Neural cell (in vitro differentiated cells): Measurements from ENCODE around the gene COTL1. TPM values are rescaled to one million over a fixed set of nuclear protein-coding genes. Genes with fewer than 3 reads are reported as not detected.

Source experiments
- H2AFZ ChIP-seq: fragments of 200-600, 300-800 bp; sonication (generic), shearing (Covaris generic); 2 replicates; pipeline ENCODE4 v1.6.0; 2014; ENCODE audit warnings: low read depth, mild to moderate bottlenecking, antibody characterized with exemption, low read length, moderate library complexity
- H3F3A ChIP-seq: fragments of 200-600 bp; shearing (Covaris generic); 2 replicates; pipeline ENCODE4 v1.6.1; 2016; ENCODE audit warnings: mild to moderate bottlenecking, moderate library complexity, mixed read lengths, antibody characterized with exemption, low read length; ENCODE audit not compliant: insufficient read depth, poor library complexity, severe bottlenecking
- H3K27ac ChIP-seq: fragments of 200-600, 300-800 bp; sonication (generic), shearing (Covaris generic); 2 replicates; pipeline ENCODE4 v1.5.1; 2014; ENCODE audit warnings: mild to moderate bottlenecking, low read length, moderate library complexity
- H3K27me3 ChIP-seq: fragments of 300-800, 200-600 bp; sonication (generic), shearing (Covaris generic); 2 replicates; pipeline ENCODE4 v1.6.0; 2014; ENCODE audit warnings: mild to moderate bottlenecking, low read depth, low read length, moderate library complexity; ENCODE audit not compliant: insufficient read depth
- H3K36me3 ChIP-seq: fragments of 300-800, 200-600 bp; sonication (generic), shearing (Covaris generic); 2 replicates; pipeline ENCODE4 v1.5.1; 2014; ENCODE audit warnings: mild to moderate bottlenecking, antibody characterized with exemption, low read length, moderate library complexity; ENCODE audit not compliant: insufficient read depth
- H3K4me2 ChIP-seq: fragments of 300-800, 200-600 bp; sonication (generic), shearing (Covaris generic); 2 replicates; pipeline ENCODE4 v1.6.0; 2014; ENCODE audit warnings: mild to moderate bottlenecking, low read length
- H3K4me3 ChIP-seq: fragments of 300-800, 200-600 bp; sonication (generic), shearing (Covaris generic); 2 replicates; pipeline ENCODE4 v1.5.1; 2014; ENCODE audit warnings: mild to moderate bottlenecking, low read length, moderate library complexity
- H3K79me2 ChIP-seq: fragments of 200-600 bp; shearing (Covaris generic); replicated peaks from 2 replicates; pipeline ENCODE4 v1.6.0; 2014; ENCODE audit warnings: mild to moderate bottlenecking, low read length, moderate library complexity; ENCODE audit not compliant: insufficient read depth
- H3K9ac ChIP-seq: fragments of 300-800, 200-600 bp; sonication (generic), shearing (Covaris generic); 2 replicates; pipeline ENCODE4 v1.6.1; 2016; ENCODE audit warnings: mild to moderate bottlenecking, low read length, mixed read lengths
- H3K9me2 ChIP-seq: fragments of 200-600 bp; shearing (Covaris generic); 2 replicates; pipeline ENCODE4 v1.6.1; 2016; ENCODE audit warnings: mild to moderate bottlenecking, low read length, mixed read lengths; ENCODE audit not compliant: insufficient read depth
- H3K9me3 ChIP-seq: fragments of 200-600, 300-800 bp; sonication (generic), shearing (Covaris generic); 2 replicates; pipeline ENCODE4 v1.6.1; 2016; ENCODE audit warnings: mild to moderate bottlenecking, mixed run types, low read length, moderate library complexity, mixed read lengths
- H4K20me1 ChIP-seq: fragments of 200-600 bp; shearing (Covaris generic); 2 replicates; pipeline ENCODE4 v1.6.1; 2016; ENCODE audit warnings: mild to moderate bottlenecking, mixed run types; ENCODE audit not compliant: insufficient read depth
- CTCF ChIP-seq: fragments of 450-650 bp; IDR thresholded peaks from 2 replicates; pipeline ENCODE4 v1.5.1; 2014; ENCODE audit warnings: antibody characterized with exemption, mild to moderate bottlenecking, moderate library complexity; ENCODE audit not compliant: poor library complexity, severe bottlenecking
- EP300 ChIP-seq: fragments of 450-650 bp; conservative IDR thresholded peaks from 2 replicates; pipeline ENCODE4 v1.6.1; 2014; ENCODE audit warnings: antibody characterized with exemption, mild to moderate bottlenecking, moderate library complexity; ENCODE audit not compliant: poor library complexity, severe bottlenecking
- EZH2 ChIP-seq: fragments of 200-600, 300-800 bp; shearing (Covaris generic), sonication (generic); IDR thresholded peaks from 2 replicates; pipeline ENCODE4 v1.6.1; 2014; ENCODE audit warnings: antibody characterized with exemption, low read length, borderline replicate concordance, mild to moderate bottlenecking; ENCODE audit not compliant: insufficient read depth, poor library complexity, severe bottlenecking
- MXI1 ChIP-seq: fragments of 450-650 bp; conservative IDR thresholded peaks from 2 replicates; pipeline ENCODE4 v1.6.1; 2014; ENCODE audit warnings: antibody characterized with exemption, mild to moderate bottlenecking; ENCODE audit not compliant: poor library complexity, severe bottlenecking
- POLR2AphosphoS5 ChIP-seq: IDR thresholded peaks from 2 replicates; pipeline ENCODE4 v1.6.1; 2012
- RAD21 ChIP-seq: fragments of 450-650 bp; conservative IDR thresholded peaks from 2 replicates; pipeline ENCODE4 v1.6.1; 2014; ENCODE audit warnings: antibody characterized with exemption, mild to moderate bottlenecking, moderate library complexity
- REST ChIP-seq: IDR thresholded peaks from 2 replicates; pipeline ENCODE4 v1.6.1; 2012; ENCODE audit warnings: borderline replicate concordance
- SMC3 ChIP-seq: fragments of 450-650 bp; conservative IDR thresholded peaks from 2 replicates; pipeline ENCODE4 v1.6.1; 2014; ENCODE audit warnings: antibody characterized with exemption, mild to moderate bottlenecking, moderate library complexity; ENCODE audit not compliant: poor library complexity
- TAF1 ChIP-seq: IDR thresholded peaks from 2 replicates; pipeline ENCODE4 v1.6.1; 2012; ENCODE audit warnings: low read depth
- polyA plus RNA-seq: library from polyadenylated mRNA; depleted of rRNA; stranded (reverse); fragments of >200 nt; gene quantifications from 2 replicates; pipeline ENCODE4 v1.2.3, GENCODE V29; 2014

COTL1 gene
- polyA plus RNA-seq, 1 donor from 2014 or later, result 86.6 TPM

- Histone ChIP-seq H4K20me1 (no peaks in the 10 kb centered on the region), H3K36me3 (no peaks in the 10 kb centered on the region), H3K9me2 (no peaks in the 10 kb centered on the region), H3F3A (no peaks in the 10 kb centered on the region), H3K9me3 (no peaks in the 10 kb centered on the region), H3K79me2 (no peaks in the 10 kb centered on the region), H3K27me3 (no peaks in the 10 kb centered on the region), H2AFZ (no peak overlapping the region), H3K27ac (no peak overlapping the region), H3K4me3 (no peak overlapping the region), H3K4me2 (no peak overlapping the region), H3K9ac (no peak overlapping the region)
- TF ChIP-seq POLR2AphosphoS5, result no peak
- no peak for TF ChIP-seq CTCF
- no peak for TF ChIP-seq RAD21
- TF ChIP-seq TAF1, result no peak
These were observed 88.3 kb downstream of the COTL1 start for GRCh38 chr16:84529607-84530006.

- Histone ChIP-seq H3K9me3 (no peaks in the 10 kb centered on the region), H3K4me2 (no peak overlapping the region), H3K27ac (no peak overlapping the region), H3F3A (no peaks in the 10 kb centered on the region), H3K9me2 (no peaks in the 10 kb centered on the region), H3K36me3 (no peaks in the 10 kb centered on the region), H3K4me3 (no peak overlapping the region), H3K27me3 (no peaks in the 10 kb centered on the region), H4K20me1 (no peaks in the 10 kb centered on the region), H3K79me2 (no peaks in the 10 kb centered on the region), H3K9ac (no peak overlapping the region), H2AFZ (no peak overlapping the region)
- TF ChIP-seq POLR2AphosphoS5, result no peak
- TF ChIP-seq MXI1, result no peak
- no peak for TF ChIP-seq EP300
- TF ChIP-seq SMC3, result no peak
- no peak for TF ChIP-seq CTCF
- TF ChIP-seq TAF1, result no peak
- TF ChIP-seq REST, result no peak
- TF ChIP-seq EZH2, result no peak
- no peak for TF ChIP-seq RAD21
These were observed 89.6 kb downstream of the COTL1 start for GRCh38 chr16:84528322-84528721.
